Ureter (tissue), 1 donor: ENCODE data around the gene SERPINA12. TPM values are rescaled to one million over a fixed set of nuclear protein-coding genes. Genes with fewer than 3 reads are reported as not detected.

Experiments used
- total RNA-seq: library from RNA; stranded (reverse); gene quantifications from one replicate; pipeline ENCODE4 v1.2.4, GENCODE V29; 2023
- donor health status: DM: yes; HTN: yes; CAD: no.

SERPINA12 gene
- total RNA-seq, 1 donor from 2014 or later: not detected

Other genes with a start within 250 kb of the SERPINA12 start
- not detected for gene SERPINA10, start 216.2 kb downstream of the SERPINA12 start, total RNA-seq
- gene SERPINA6, start 186.1 kb downstream of the SERPINA12 start, total RNA-seq: not detected
- not detected for gene SERPINA2, start 142.8 kb downstream of the SERPINA12 start, total RNA-seq
- 13.8 TPM for gene SERPINA1, start 120.9 kb downstream of the SERPINA12 start, total RNA-seq
- not detected for gene SERPINA11, start 56.7 kb downstream of the SERPINA12 start, total RNA-seq
- not detected for gene SERPINA9, start 33.3 kb downstream of the SERPINA12 start, total RNA-seq
- gene SERPINA4, start 52.0 kb upstream of the SERPINA12 start, total RNA-seq: not detected
- 4.4 TPM for gene SERPINA5, start 72.0 kb upstream of the SERPINA12 start, total RNA-seq
- gene SERPINA3, start 102.9 kb upstream of the SERPINA12 start, total RNA-seq: 106 TPM